Activated CD8-positive, alpha-beta T cell treated with anti-CD3 and anti-CD28 coated beads for 36 hours (primary cell): ENCODE measurements around the gene PHLDA3. TPM values are rescaled to one million over a fixed set of nuclear protein-coding genes. Genes with fewer than 3 reads are reported as not detected.
"Not testable (repeated sequence)": the region's sequence is repeated elsewhere in the genome, so short reads cannot be mapped to it uniquely, and the experiment has no call there.

Experiments
- ATAC-seq: fragments of 200-7000 bp; cut with Tn5 transposase; one replicate; pipeline ENCODE4 v1.10.0; 2021; ENCODE audit warnings: mild to moderate bottlenecking, moderate library complexity
- CTCF ChIA-PET: fragments of 350-600 bp; sonication (Branson Sonifier 250); formaldehyde crosslinking; loops from one replicate; lab custom pipeline; 2021; ENCODE audit warnings: antibody characterized with exemption; lab: Charles Lee
- POLR2A ChIA-PET: fragments of 350-600 bp; sonication (Branson Sonifier 250); formaldehyde crosslinking; loops from one replicate; lab custom pipeline; 2021; ENCODE audit warnings: antibody characterized with exemption; lab: Charles Lee
- DNase-seq: peaks from one replicate; pipeline ENCODE4 v3.0.0-alpha.2; 2020
- H3K27ac Mint-ChIP-seq: one replicate; pipeline ENCODE4 v1.8.0; 2021; ENCODE audit warnings: mild to moderate bottlenecking, mixed read lengths
- H3K27me3 Mint-ChIP-seq: one replicate; pipeline ENCODE4 v1.8.0; 2021; ENCODE audit warnings: mixed read lengths
- H3K36me3 Mint-ChIP-seq: one replicate; pipeline ENCODE4 v1.8.0; 2021; ENCODE audit warnings: low read depth, mixed read lengths
- H3K4me1 Mint-ChIP-seq: one replicate; pipeline ENCODE4 v1.8.0; 2021; ENCODE audit warnings: low read depth, mixed read lengths
- H3K4me3 Mint-ChIP-seq: one replicate; pipeline ENCODE4 v1.8.0; 2021; ENCODE audit warnings: mild to moderate bottlenecking, moderate library complexity, mixed read lengths
- H3K9me3 Mint-ChIP-seq: one replicate; pipeline ENCODE4 v1.8.0; 2021; ENCODE audit warnings: mixed read lengths
- intact Hi-C: fragments of 100-400 bp; cut with micrococcal nuclease; formaldehyde crosslinking; loops from one replicate; pipeline ENCODE4 v1.10.0; 2022
- total RNA-seq, 2 experiments: library from RNA; stranded (reverse); gene quantifications; one replicate each; pipeline ENCODE4 v1.2.3, GENCODE V29; 2021
- TF ChIP-seq, protein P1 (sequence below): fragments of 200-600 bp; IDR thresholded peaks from one replicate; pipeline ENCODE4 v1.8.0; 2022; ENCODE audit warnings: antibody characterized with exemption, mild to moderate bottlenecking

The PHLDA3 gene
- total RNA-seq, 2 experiments from 2014 or later, result 6.2 to 7.9 TPM

DNA sequence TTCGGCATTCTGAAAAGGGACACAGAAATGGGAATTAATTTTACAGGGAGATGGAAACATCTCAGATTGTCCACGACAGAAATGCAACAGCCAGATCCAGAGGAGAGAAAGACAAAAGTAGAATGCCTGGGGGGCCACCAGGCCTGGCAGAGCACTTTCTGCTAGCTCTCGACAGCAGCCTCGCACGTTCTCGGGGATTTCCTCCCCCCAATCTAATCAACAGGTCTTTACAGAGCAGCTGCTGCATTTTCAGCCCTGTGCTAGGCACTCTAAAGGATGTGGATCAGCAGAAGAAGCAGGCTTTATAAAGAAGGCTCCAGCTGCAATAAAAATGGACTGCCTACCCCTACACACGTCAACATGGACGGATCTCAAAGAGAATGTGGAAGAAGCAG is 27.3 kb upstream of the PHLDA3 start:
- H3K4me3 Mint-ChIP-seq, result no peak overlapping the region
- H3K9me3 Mint-ChIP-seq, result no peaks in the 10 kb centered on the region
- CTCF ChIA-PET, result interaction anchor here (1.7 to 30.4 kb wide), 3 partner anchors 5 to 48 kb away, joined by 5 to 796 read pairs (median 796); partner anchors contain the start of gene CSRP1
- H3K4me1 Mint-ChIP-seq, result no peaks in the 10 kb centered on the region
- H3K27me3 Mint-ChIP-seq, result no peaks in the 10 kb centered on the region
- intact Hi-C loops, result no loop called here
- H3K36me3 Mint-ChIP-seq, result peaks cover 25% of the 10 kb centered on the region
- H3K27ac Mint-ChIP-seq, result no peak overlapping the region
- DNase-seq (no peak), ATAC-seq (no peak)
- TF ChIP-seq, protein P1, sequence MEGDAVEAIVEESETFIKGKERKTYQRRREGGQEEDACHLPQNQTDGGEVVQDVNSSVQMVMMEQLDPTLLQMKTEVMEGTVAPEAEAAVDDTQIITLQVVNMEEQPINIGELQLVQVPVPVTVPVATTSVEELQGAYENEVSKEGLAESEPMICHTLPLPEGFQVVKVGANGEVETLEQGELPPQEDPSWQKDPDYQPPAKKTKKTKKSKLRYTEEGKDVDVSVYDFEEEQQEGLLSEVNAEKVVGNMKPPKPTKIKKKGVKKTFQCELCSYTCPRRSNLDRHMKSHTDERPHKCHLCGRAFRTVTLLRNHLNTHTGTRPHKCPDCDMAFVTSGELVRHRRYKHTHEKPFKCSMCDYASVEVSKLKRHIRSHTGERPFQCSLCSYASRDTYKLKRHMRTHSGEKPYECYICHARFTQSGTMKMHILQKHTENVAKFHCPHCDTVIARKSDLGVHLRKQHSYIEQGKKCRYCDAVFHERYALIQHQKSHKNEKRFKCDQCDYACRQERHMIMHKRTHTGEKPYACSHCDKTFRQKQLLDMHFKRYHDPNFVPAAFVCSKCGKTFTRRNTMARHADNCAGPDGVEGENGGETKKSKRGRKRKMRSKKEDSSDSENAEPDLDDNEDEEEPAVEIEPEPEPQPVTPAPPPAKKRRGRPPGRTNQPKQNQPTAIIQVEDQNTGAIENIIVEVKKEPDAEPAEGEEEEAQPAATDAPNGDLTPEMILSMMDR, result no peak
- POLR2A ChIA-PET, result no interaction called here

DNA sequence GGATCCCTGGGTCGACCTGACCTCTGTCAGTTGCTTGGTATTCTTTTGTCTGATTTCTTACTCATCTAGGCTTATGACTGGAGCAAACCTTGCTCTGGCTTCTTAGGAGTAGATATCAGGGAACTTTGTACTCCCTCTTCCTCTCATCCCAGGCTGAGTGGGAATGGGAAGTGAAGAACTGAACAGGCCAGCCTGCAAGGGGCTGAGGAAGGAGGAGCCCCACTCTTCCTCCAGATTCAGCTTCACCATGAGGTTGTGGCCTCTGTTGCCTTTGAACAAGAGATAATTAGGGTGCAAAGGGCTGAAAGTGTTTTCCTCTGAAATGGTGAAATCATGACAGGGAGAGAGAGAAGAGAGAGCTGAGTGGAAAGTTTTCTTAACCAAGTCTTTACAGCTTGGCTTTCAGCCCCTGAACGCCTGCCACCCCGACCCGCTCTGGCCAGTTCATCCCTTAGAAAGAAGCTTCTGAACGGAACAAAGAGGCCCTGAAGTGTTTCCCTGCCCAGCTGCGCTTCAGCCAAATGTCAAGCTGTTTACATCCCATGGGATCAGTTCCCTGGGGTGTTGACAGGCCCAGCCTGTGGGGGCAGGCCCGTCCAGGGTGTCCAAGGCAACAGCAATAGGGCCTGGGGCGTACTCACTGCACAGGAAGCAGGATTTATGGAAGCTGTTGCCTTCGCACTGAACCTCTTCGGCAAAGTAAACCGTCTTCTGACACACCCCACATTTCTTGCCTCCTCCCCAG is 26.7 kb upstream of the PHLDA3 start:
- ATAC-seq (no peak), DNase-seq (no peak)
- peaks cover 25% of the 10 kb centered on the region for H3K36me3 Mint-ChIP-seq
- H3K9me3 Mint-ChIP-seq, result no peaks in the 10 kb centered on the region
- ChIA-PET POLR2A (interaction anchor here (0.6 kb wide), 1 partner anchor 50 kb away, joined by 3 read pairs; no protein-coding TSS in a partner anchor), CTCF (interaction anchor here (1.7 to 30.4 kb wide), 3 partner anchors 4 to 47 kb away, joined by 5 to 796 read pairs (median 796); partner anchors contain the start of gene CSRP1)
- intact Hi-C loops, result no loop called here
- H3K4me3 Mint-ChIP-seq, result no peak overlapping the region
- no peaks in the 10 kb centered on the region for H3K27me3 Mint-ChIP-seq
- no peak overlapping the region for H3K27ac Mint-ChIP-seq
- H3K4me1 Mint-ChIP-seq, result no peaks in the 10 kb centered on the region
- TF ChIP-seq, protein P1, result no peak

DNA sequence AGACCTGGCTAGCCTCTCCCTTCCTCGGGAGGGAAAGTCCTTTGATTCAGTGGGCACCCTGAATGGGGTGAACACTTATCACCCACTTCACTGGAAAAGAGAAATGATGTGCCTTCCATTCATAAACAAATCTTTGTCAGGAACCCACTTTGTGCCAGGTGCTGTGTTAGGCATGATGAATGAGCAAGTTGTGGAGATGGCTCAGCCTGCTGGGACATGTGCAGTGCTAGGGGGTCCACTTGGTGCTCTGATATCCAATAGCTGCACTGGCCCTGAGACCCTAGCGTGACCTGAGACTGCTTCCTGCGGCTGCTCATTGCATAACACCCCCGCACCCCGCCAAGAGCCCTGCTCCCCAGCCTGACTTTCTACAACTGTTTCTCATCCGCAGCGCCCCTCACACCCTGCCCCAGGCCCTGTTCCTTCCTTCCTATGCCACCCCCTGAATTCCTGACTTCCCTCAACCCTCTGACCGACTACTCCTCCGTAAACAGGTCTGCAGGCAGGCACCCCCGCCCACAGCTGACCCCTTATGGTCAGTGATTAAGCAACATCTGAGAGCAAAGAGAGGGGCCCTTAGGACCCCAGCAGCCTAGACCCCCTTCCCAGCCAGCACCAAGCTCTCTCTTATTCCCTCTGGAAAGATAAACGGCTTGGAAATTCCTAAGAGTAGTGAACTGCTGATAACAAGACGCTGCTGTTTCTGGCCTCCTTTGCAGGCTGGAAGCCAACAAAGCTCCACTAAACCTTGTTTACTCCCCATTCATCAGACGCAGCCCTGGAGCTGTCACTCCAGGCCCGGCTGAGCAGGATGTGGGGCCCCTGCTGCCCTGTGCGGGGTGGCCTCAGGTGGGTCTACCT is 25.0 kb upstream of the PHLDA3 start:
- no peaks in the 10 kb centered on the region for H3K4me1 Mint-ChIP-seq
- POLR2A ChIA-PET, result interaction anchor here (0.6 kb wide), 1 partner anchor 11 kb away, joined by 3 read pairs; no protein-coding TSS in a partner anchor
- no peaks in the 10 kb centered on the region for H3K9me3 Mint-ChIP-seq
- H3K27ac Mint-ChIP-seq, result no peak overlapping the region
- TF ChIP-seq, protein P1, result no peak
- no peaks in the 10 kb centered on the region for H3K27me3 Mint-ChIP-seq
- CTCF ChIA-PET, result interaction anchor here (1.0 to 30.4 kb wide), 3 partner anchors 3 to 66 kb away, joined by 3 to 796 read pairs (median 796); partner anchors contain the start of gene CSRP1
- H3K36me3 Mint-ChIP-seq, result peaks cover 27% of the 10 kb centered on the region
- DNase-seq (no peak), ATAC-seq (no peak)
- no peak overlapping the region for H3K4me3 Mint-ChIP-seq
- intact Hi-C loops, result no loop called here

DNA sequence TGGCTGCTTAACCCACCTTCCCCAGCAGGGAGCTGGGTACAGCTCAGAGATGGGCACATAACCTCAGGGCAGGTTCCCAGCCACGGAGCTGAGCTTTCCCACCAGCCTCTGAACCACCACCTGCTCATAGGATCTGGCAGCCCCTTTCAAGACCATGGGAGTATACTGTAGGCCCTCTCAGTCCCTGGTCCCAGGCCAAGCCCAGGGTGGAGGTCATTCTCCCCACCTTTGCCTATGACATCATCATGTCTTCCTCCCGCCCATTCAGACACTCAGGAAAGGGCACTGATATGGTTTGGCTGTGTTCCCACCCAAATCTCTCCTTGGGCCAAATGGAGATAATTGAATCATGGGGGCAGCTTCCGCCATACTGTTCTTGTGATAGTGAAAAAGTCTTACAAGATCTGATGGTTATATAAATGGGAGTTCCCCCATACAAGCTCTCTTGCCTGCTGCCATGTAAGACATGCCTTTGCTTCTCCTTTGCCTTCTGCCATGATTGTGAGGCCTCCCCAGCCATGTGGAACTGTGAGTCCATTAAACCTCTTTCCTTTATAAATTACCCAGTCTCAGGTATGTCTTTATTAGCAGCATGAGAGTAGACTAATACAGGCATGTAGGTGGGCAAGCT is 24.2 kb upstream of the PHLDA3 start:
- ATAC-seq, H3K4me3 Mint-ChIP-seq, DNase-seq, H3K4me1 Mint-ChIP-seq, H3K9me3 Mint-ChIP-seq, POLR2A ChIA-PET, H3K27me3 Mint-ChIP-seq, H3K27ac Mint-ChIP-seq, intact Hi-C loops: not testable (repeated sequence)
- CTCF ChIA-PET, result interaction anchor here (29.4 to 30.4 kb wide), 2 partner anchors 2 to 12 kb away, joined by 796 read pairs; partner anchors contain the start of gene CSRP1
- peaks cover 27% of the 10 kb centered on the region for H3K36me3 Mint-ChIP-seq

DNA sequence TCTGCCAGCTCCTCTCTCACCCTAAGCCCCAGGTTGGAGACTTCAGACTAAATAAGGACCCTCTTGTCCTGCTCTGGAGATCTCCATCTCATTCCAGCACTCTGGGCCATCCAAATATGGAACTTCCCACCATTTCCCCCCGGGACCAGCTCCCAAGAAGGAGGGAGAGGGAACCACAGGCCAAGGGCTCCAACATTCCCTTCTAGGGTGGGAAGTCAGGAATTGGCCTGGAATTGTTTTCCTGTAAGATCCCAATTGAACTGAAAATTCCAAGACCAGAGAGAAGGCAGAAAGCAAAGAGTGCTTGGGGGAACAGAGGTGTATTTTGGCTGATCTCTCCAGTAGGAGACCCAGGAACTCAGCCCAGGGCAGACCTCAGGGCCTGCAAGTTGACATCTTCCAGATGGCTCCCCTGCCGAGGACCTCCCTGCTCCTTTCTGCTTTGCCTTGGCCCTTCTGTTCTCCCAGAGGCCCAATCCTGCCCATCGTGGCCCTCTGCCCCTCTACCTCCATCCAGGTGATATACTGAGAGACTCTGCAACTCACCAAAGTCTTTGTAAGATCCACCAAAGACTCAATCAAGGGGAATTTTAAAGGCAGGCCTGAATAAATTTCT is 23.0 kb upstream of the PHLDA3 start:
- H3K4me3 Mint-ChIP-seq, result no peak overlapping the region
- CTCF ChIA-PET, result interaction anchor here (1.0 to 30.4 kb wide), 4 partner anchors 1 to 56 kb away, joined by 3 to 796 read pairs (median 400); partner anchors contain the start of gene CSRP1
- H3K4me1 Mint-ChIP-seq, result no peaks in the 10 kb centered on the region
- no peak overlapping the region for H3K27ac Mint-ChIP-seq
- TF ChIP-seq, protein P1, result no peak
- intact Hi-C loops, result no loop called here
- ATAC-seq (no peak), DNase-seq (no peak)
- H3K9me3 Mint-ChIP-seq, result no peaks in the 10 kb centered on the region
- POLR2A ChIA-PET, result no interaction called here
- H3K27me3 Mint-ChIP-seq, result no peaks in the 10 kb centered on the region
- H3K36me3 Mint-ChIP-seq, result peaks cover 33% of the 10 kb centered on the region
